ENCODE results near the gene ASB13.
A peak's percentile ranks its signal among the peaks of the same experiment; 100 is the strongest.
"Not testable (repeated sequence)": the region's sequence is repeated elsewhere in the genome, so short reads cannot be mapped to it uniquely, and the experiment has no call there.

Gene ASB13

GRCh38 chr10:5595591-5595990 is 70.8 kb downstream of the ASB13 start:
- Histone ChIP-seq H3K36me3 (ENCODE audit: control insufficient read depth, insufficient read depth, low read length) (no peaks in the 10 kb centered on the region), H3K4me3 (ENCODE audit: extremely low read depth, insufficient read depth, low read length, poor library complexity, severe bottlenecking) (no peak overlapping the region)

GRCh38 chr10:5595095-5595494 is 71.3 kb downstream of the ASB13 start:
- WGBS, 2 experiments (ENCODE audit: insufficient coverage in 2 of 2) = 88 to 90% methylated on average over 4 to 5 of the region's 5 CpGs
- Histone ChIP-seq H3K36me3 (ENCODE audit: control insufficient read depth, insufficient read depth, low read length) (no peaks in the 10 kb centered on the region), H3K9me3 (ENCODE audit: control insufficient read depth, low read length) (no peaks in the 10 kb centered on the region), H3K4me3 (ENCODE audit: extremely low read depth, insufficient read depth, low read length, poor library complexity, severe bottlenecking) (no peak overlapping the region), H3K4me1 (ENCODE audit: control insufficient read depth, insufficient read depth, low read length, poor library complexity, severe bottlenecking) (peaks cover 42% of the 10 kb centered on the region), H3K27ac (ENCODE audit: low read depth, low read length, severe bottlenecking) (peak overlapping the region; percentile 24)

More at GRCh38 chr10:5595591-5595990, 70.8 kb downstream of the ASB13 start:
- Histone ChIP-seq H3K27ac (ENCODE audit: low read depth, low read length, severe bottlenecking) (peak overlapping the region; percentile 50), H3K9me3 (ENCODE audit: control insufficient read depth, low read length) (no peaks in the 10 kb centered on the region), H3K4me1 (ENCODE audit: control insufficient read depth, insufficient read depth, low read length, poor library complexity, severe bottlenecking) (peaks cover 41% of the 10 kb centered on the region)
- 71 to 74% methylated on average over 6 to 7 of the region's 7 CpGs for WGBS, 2 experiments (ENCODE audit: insufficient coverage in 2 of 2)

GRCh38 chr10:5594271-5595049 is 71.9 kb downstream of the ASB13 start:
- Histone ChIP-seq H3K9me3 (ENCODE audit: control insufficient read depth, low read length) (no peaks in the 10 kb centered on the region), H3K4me3 (ENCODE audit: extremely low read depth, insufficient read depth, low read length, poor library complexity, severe bottlenecking) (no peak overlapping the region), H3K4me1 (ENCODE audit: control insufficient read depth, insufficient read depth, low read length, poor library complexity, severe bottlenecking) (peaks cover 48% of the 10 kb centered on the region), H3K36me3 (ENCODE audit: control insufficient read depth, insufficient read depth, low read length) (no peaks in the 10 kb centered on the region), H3K27ac (ENCODE audit: low read depth, low read length, severe bottlenecking) (peak overlapping the region; percentile 70)
- WGBS, 2 experiments (ENCODE audit: insufficient coverage in 2 of 2) = 72 to 73% methylated on average over 13 to 14 of the region's 14 CpGs

GRCh38 chr10:5593347-5593746 is 73.0 kb downstream of the ASB13 start:
- H3K4me1 ChIP-seq (ENCODE audit: control insufficient read depth, insufficient read depth, low read length, poor library complexity, severe bottlenecking) = peaks cover 48% of the 10 kb centered on the region
- 77 to 88% methylated on average over 5 of the region's 6 CpGs for WGBS, 2 experiments (ENCODE audit: insufficient coverage in 2 of 2)
- not testable (repeated sequence) for H3K36me3 ChIP-seq (ENCODE audit: control insufficient read depth, insufficient read depth, low read length); H3K4me3 ChIP-seq (ENCODE audit: extremely low read depth, insufficient read depth, low read length, poor library complexity, severe bottlenecking); H3K9me3 ChIP-seq (ENCODE audit: control insufficient read depth, low read length); H3K27ac ChIP-seq (ENCODE audit: low read depth, low read length, severe bottlenecking)

GRCh38 chr10:5592070-5592469 is 74.3 kb downstream of the ASB13 start:
- H3K4me1 ChIP-seq (ENCODE audit: control insufficient read depth, insufficient read depth, low read length, poor library complexity, severe bottlenecking) = peaks cover 55% of the 10 kb centered on the region
- WGBS, 2 experiments (ENCODE audit: insufficient coverage in 2 of 2) = 88 to 93% methylated on average over 8 of the region's 8 CpGs
- no peaks in the 10 kb centered on the region for H3K36me3 ChIP-seq (ENCODE audit: control insufficient read depth, insufficient read depth, low read length)
- no peak overlapping the region for H3K27ac ChIP-seq (ENCODE audit: low read depth, low read length, severe bottlenecking)
- no peak overlapping the region for H3K4me3 ChIP-seq (ENCODE audit: extremely low read depth, insufficient read depth, low read length, poor library complexity, severe bottlenecking)
- no peaks in the 10 kb centered on the region for H3K9me3 ChIP-seq (ENCODE audit: control insufficient read depth, low read length)

GRCh38 chr10:5591336-5591824 is 75.0 kb downstream of the ASB13 start:
- Histone ChIP-seq H3K9me3 (ENCODE audit: control insufficient read depth, low read length) (no peaks in the 10 kb centered on the region), H3K4me3 (ENCODE audit: extremely low read depth, insufficient read depth, low read length, poor library complexity, severe bottlenecking) (no peak overlapping the region), H3K36me3 (ENCODE audit: control insufficient read depth, insufficient read depth, low read length) (no peaks in the 10 kb centered on the region), H3K4me1 (ENCODE audit: control insufficient read depth, insufficient read depth, low read length, poor library complexity, severe bottlenecking) (peaks cover 57% of the 10 kb centered on the region), H3K27ac (ENCODE audit: low read depth, low read length, severe bottlenecking) (no peak overlapping the region)
- 71 to 82% methylated on average over 14 of the region's 14 CpGs for WGBS, 2 experiments (ENCODE audit: insufficient coverage in 2 of 2)

- Histone ChIP-seq H3K4me3 (ENCODE audit: extremely low read depth, insufficient read depth, low read length, poor library complexity, severe bottlenecking) (no peak overlapping the region), H3K27ac (ENCODE audit: low read depth, low read length, severe bottlenecking) (no peak overlapping the region), H3K36me3 (ENCODE audit: control insufficient read depth, insufficient read depth, low read length) (no peaks in the 10 kb centered on the region), H3K4me1 (ENCODE audit: control insufficient read depth, insufficient read depth, low read length, poor library complexity, severe bottlenecking) (peaks cover 55% of the 10 kb centered on the region), H3K9me3 (ENCODE audit: control insufficient read depth, low read length) (no peaks in the 10 kb centered on the region)
- WGBS, 2 experiments (ENCODE audit: insufficient coverage in 2 of 2) = 75% methylated on average over 8 to 9 of the region's 10 CpGs
Observed at GRCh38 chr10:5590816-5591215, 75.6 kb downstream of the ASB13 start.

GRCh38 chr10:5589661-5590511 is 76.5 kb downstream of the ASB13 start:
- Histone ChIP-seq H3K27ac (ENCODE audit: low read depth, low read length, severe bottlenecking) (peak overlapping the region; percentile 57), H3K4me1 (ENCODE audit: control insufficient read depth, insufficient read depth, low read length, poor library complexity, severe bottlenecking) (peaks cover 55% of the 10 kb centered on the region)
- 72 to 81% methylated on average over 12 to 14 of the region's 16 CpGs for WGBS, 2 experiments (ENCODE audit: insufficient coverage in 2 of 2)

GRCh38 chr10:5589011-5589660 is 77.3 kb downstream of the ASB13 start:
- Histone ChIP-seq H3K36me3 (ENCODE audit: control insufficient read depth, insufficient read depth, low read length) (no peaks in the 10 kb centered on the region), H3K27ac (ENCODE audit: low read depth, low read length, severe bottlenecking) (no peak overlapping the region), H3K4me1 (ENCODE audit: control insufficient read depth, insufficient read depth, low read length, poor library complexity, severe bottlenecking) (peaks cover 48% of the 10 kb centered on the region), H3K4me3 (ENCODE audit: extremely low read depth, insufficient read depth, low read length, poor library complexity, severe bottlenecking) (no peak overlapping the region), H3K9me3 (ENCODE audit: control insufficient read depth, low read length) (no peaks in the 10 kb centered on the region)
- 89 to 96% methylated on average over 10 to 13 of the region's 14 CpGs for WGBS, 2 experiments (ENCODE audit: insufficient coverage in 2 of 2)

More at GRCh38 chr10:5589661-5590511, 76.5 kb downstream of the ASB13 start:
- H3K36me3 ChIP-seq (ENCODE audit: control insufficient read depth, insufficient read depth, low read length) = no peaks in the 10 kb centered on the region
- no peaks in the 10 kb centered on the region for H3K9me3 ChIP-seq (ENCODE audit: control insufficient read depth, low read length)
- H3K4me3 ChIP-seq (ENCODE audit: extremely low read depth, insufficient read depth, low read length, poor library complexity, severe bottlenecking) = no peak overlapping the region
